ENCODE results near the gene STX18.

DNA sequence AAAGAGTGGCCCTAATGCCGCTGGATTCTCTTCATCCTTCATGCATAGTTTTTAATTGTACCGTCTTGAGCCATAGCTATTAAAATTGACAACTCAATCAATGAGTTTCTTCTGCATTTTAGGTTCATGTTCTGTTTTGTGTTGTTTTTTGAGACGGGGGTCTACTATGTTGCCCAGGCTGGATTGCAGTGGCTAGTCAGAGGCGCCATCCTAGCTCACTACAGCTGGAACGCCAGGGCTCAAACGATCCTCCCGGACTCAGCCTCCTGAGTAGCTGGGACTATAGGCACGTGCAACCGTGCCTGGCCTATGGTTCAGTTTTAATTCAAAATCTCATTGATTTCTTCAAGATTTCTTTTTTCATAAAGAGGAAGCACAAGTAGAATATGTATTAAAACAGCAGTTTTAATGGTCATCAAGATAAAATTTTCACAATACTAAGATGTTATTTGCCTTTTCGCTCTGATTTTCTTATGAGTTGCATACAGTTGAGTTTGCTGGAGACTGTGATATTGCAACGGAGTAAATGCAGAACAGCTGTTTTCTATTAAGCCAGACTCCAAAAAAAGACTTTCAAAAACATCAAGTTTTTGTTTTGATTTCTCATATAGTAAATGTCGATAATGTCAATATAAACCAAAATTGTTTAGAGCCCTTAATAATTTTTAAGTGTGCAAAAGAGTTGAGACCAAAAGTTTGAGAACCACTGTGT, 1.1 kb upstream of the STX18 start:
- TF ChIP-seq SRF (IDR thresholded peaks at IDR 0.05; ENCODE audit: low read depth) (no peak), CTCF (IDR thresholded peaks at IDR 0.05 in 2 of 3, conservative IDR thresholded peaks at IDR 0.05 in 1 of 3; ENCODE audit: borderline replicate concordance in 1 of 3, insufficient read depth in 1 of 3, low read depth in 2 of 3, low read length in 2 of 3) (no peak), YY1 (IDR thresholded peaks at IDR 0.05; ENCODE audit: extremely low read depth, insufficient replicate concordance, low read depth, low read length) (no peak), POLR2A (IDR thresholded peaks at IDR 0.05; ENCODE audit: borderline replicate concordance, extremely low read depth, insufficient read depth, insufficient read length) (no peak)
